Ramos (cell line): Measurements from ENCODE around the gene PCDH8.
"Not testable (repeated sequence)": the region's sequence is repeated elsewhere in the genome, so short reads cannot be mapped to it uniquely, and the experiment has no call there.

Source experiments
- in situ Hi-C: fragments of 300-500 bp; cut with MboI; formaldehyde crosslinking; loops from one replicate; pipeline ENCODE4 v1.14.3; 2022; ENCODE audit warnings: low sequenced_read_pairs; ENCODE audit not compliant: unreplicated experiment

The PCDH8 gene

GRCh38 chr13:52830946-52831345 is 17.5 kb downstream of the PCDH8 start:
- in situ Hi-C loops = no loop called here

- in situ Hi-C loops = no loop called here
Observed at GRCh38 chr13:52827839-52828238, 20.6 kb downstream of the PCDH8 start.

DNA sequence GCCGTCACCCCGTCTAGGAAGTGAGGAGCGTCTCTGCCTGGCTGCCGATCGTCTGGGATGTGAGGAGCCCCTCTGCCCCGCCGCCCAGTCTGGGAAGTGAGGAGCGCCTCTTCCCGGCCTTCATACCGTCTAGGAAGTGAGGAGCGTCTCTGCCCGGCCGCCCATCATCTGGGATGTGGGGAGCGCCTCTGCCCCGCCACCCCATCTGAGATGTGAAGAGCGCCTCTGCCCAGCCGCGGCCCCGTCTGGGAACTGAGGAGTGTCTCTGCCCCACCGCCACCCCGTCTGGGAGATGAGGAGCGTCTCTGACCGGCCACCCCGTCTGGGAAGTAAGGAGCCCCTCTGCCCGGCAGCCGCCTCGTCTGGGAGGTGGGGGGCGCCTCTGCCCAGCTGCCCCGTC is 30.6 kb downstream of the PCDH8 start:
- in situ Hi-C loops = not testable (repeated sequence)

DNA sequence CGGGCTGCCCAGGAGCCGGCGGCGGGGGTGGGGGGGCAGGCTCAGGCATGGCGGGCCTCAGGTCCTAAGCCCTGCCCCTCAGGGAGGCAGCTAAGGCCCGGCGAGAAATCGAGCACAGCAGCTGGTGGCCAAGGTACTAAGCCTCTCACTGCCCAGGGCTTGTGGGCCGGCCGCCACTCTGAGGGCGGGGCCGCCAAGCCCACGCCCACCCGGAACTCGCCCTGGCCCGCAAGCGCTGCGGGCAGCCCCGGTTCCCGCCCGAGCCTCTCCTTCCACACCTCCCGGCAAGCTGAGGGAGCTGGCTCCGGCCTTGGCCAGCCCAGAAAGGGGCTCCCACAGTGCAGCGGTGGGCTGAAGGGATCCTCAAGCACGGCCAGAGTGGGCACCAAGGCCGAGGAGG is 33.1 kb downstream of the PCDH8 start:
- in situ Hi-C loops = no loop called here

GRCh38 chr13:52812941-52813340 is 35.5 kb downstream of the PCDH8 start:
- in situ Hi-C loops = no loop called here

DNA sequence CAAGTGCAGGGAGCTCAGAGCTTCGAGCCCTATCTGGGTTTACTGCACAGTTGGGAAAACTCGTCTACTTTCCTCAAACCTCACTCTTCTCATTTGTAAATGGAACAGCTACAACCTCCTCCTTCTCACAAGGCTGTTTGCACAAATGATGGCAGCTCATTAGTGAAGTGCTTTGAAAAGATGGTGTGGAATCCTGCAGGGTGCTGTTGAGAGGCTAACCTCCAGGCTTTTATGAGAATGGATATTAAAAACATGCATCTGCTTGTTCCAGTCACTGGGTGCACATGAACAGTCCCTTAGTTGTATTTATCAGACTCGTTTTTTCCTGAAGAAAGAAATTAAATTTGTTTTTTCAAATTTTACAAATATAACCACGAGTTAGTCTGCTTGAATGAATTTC is 36.6 kb downstream of the PCDH8 start:
- in situ Hi-C loops = no loop called here

DNA sequence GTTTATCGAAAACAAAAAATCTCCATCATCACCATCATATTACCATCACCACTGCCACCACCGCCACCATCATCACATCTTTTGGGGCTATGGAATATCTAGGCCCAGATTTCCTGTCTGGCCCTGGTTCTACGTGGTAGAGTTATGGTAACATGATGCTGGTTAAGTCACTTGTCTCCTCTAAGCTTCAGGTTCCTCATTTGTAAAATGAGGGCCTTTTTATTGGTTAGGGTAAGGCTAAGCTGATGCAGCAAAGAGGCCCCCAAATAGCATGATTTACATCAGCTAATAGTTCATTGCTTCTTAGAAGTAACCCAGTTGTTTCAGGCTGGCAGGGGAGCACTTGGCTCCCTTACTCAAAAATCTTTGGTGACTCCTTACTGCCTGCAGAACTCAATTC is 37.9 kb downstream of the PCDH8 start:
- in situ Hi-C loops = no loop called here

GRCh38 chr13:52810011-52810410 is 38.4 kb downstream of the PCDH8 start:
- in situ Hi-C loops = no loop called here

- in situ Hi-C loops = loop anchor here (5.0 kb wide), 1 partner anchor 202 kb away; no protein-coding TSS in a partner anchor
Observed at GRCh38 chr13:52809310-52809769, 39.1 kb downstream of the PCDH8 start.

DNA sequence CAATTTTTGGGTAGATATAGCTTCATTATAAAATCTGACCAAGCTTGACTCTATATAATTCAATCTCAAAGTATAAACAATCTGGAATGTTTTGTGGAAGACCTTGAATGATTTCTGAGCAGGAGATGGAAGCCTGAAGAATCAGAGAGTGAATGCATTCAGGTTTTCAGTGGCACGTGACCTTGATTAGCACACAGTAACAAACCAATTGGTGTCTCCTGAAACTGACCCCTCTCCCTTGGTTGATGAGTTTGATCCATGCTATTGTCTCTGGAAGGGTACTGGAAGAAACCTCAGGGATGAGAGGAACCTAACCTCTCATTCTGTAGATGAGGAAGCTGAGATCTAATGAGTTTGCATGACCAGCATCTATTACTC is 39.6 kb downstream of the PCDH8 start:
- in situ Hi-C loops = loop anchor here (5.0 kb wide), 1 partner anchor 202 kb away; no protein-coding TSS in a partner anchor

DNA sequence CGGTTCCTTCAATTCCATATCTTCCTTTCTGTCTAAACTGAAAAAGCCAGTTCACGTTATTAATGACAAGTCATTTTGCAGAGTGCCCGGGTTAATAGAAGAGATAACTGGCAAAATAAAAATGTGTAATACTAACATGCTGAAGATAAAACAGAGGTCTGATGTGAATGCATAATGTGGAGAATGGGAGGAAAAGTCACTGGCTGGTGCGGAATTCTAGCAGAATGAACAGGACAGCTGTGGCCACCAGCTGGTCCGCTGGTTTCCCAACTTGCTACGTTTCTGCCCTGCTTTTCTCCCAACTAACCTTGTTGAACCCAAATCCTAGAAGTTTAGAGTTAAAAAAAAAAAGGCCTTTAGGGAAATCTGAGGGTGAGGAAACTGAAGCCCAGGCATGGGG is 42.4 kb downstream of the PCDH8 start:
- in situ Hi-C loops = loop anchor here (5.0 kb wide), 1 partner anchor 199 kb away; no protein-coding TSS in a partner anchor

DNA sequence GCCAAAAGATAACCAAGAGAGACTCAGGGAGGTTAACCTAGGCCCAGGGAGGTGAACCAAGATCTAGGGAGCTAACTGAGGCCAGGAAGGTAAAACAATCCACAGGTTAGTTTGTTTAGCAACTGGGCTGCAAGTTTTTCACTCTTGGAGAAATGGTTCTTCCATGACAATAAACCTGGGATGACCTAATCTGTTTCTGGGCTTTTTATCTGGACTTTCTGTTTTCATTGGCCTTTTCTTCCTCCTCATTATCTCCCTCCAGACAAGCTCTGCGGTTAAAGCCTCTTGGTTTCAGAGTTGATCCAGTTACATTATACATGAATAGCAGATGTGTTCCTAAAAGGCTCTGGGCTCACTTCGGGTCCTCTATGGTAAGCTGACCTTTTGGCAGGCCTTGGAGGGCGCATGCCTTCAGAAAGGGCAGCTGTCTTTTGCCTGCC is 44.2 kb downstream of the PCDH8 start:
- in situ Hi-C loops = no loop called here

GRCh38 chr13:52800856-52801255 is 47.6 kb downstream of the PCDH8 start:
- in situ Hi-C loops = no loop called here

DNA sequence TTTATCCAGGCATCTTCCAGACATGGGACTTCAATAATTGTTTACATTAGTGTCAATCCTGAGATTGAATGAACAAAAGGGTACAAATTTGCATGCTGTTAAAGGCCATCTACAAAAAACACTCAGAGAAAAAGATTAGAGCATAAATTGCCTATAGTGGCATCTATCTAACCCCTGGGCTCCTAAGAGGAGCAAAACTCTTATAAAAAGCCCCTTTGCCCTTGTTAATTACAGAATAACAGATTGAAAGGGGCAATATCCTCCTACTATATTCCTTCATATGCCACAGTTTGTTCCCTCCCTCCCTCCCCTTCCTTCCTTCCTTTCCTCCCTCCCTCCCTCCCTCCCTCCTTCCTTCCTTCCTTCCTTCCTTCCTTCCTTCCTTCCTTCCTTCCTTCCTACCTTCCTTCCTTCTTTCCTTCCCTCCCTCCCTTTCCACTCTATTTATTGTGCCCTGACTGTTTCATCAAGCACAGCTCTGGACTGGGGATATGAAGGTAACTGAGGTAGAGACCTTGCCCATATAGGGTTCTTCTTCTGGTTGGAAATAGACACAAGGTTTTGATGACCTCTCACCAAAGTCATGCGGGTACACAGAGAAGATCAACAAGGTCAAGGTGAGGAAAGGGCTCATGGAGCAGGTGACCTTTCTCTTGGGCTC is 49.5 kb downstream of the PCDH8 start:
- in situ Hi-C loops = no loop called here

GRCh38 chr13:52797176-52797575 is 51.3 kb downstream of the PCDH8 start:
- in situ Hi-C loops = no loop called here

GRCh38 chr13:52794589-52794988 is 53.9 kb downstream of the PCDH8 start:
- in situ Hi-C loops = no loop called here

GRCh38 chr13:52793515-52794061 is 54.9 kb downstream of the PCDH8 start:
- in situ Hi-C loops = no loop called here
